Amniotic stem cell (primary cell): Measurements from ENCODE around the gene RAB7B.

ENCODE experiments used
- DNase-seq: peaks from one replicate; lab custom pipeline; 2025; lab: John Stamatoyannopoulos, UW

The RAB7B gene

GRCh38 chr1:205994346-205994745 is 8.8 kb downstream of the RAB7B start:
- DNase-seq = no peak

- DNase-seq = no peak
Observed at GRCh38 chr1:205993068-205993467, 10.1 kb downstream of the RAB7B start.

- DNase-seq = no peak
Observed at GRCh38 chr1:205992218-205992882, 10.8 kb downstream of the RAB7B start.

- no peak for DNase-seq
Observed at GRCh38 chr1:205991237-205991636, 12.0 kb downstream of the RAB7B start.

- no peak for DNase-seq
Observed at GRCh38 chr1:205990226-205990625, 13.0 kb downstream of the RAB7B start.

- DNase-seq = no peak
Observed at GRCh38 chr1:205989786-205990185, 13.4 kb downstream of the RAB7B start.

GRCh38 chr1:205988585-205988995 is 14.6 kb downstream of the RAB7B start:
- DNase-seq = no peak

GRCh38 chr1:205986861-205987260 is 16.3 kb downstream of the RAB7B start:
- no peak for DNase-seq

- DNase-seq = no peak
Observed at GRCh38 chr1:205986292-205986691, 16.9 kb downstream of the RAB7B start.

- DNase-seq = no peak
Observed at GRCh38 chr1:205985330-205986005, 17.7 kb downstream of the RAB7B start.

GRCh38 chr1:205983925-205984725 is 19.1 kb downstream of the RAB7B start:
- peak; percentile 33 for DNase-seq

GRCh38 chr1:205981257-205981656 is 21.9 kb downstream of the RAB7B start:
- no peak for DNase-seq

- DNase-seq = no peak
Observed at GRCh38 chr1:205980237-205980870, 22.8 kb downstream of the RAB7B start.

- no peak for DNase-seq
Observed at GRCh38 chr1:205979301-205979700, 23.9 kb downstream of the RAB7B start.

- DNase-seq = no peak
Observed at GRCh38 chr1:205978676-205979075, 24.5 kb downstream of the RAB7B start.

- DNase-seq = peak; percentile 67
Observed at GRCh38 chr1:205977402-205978014, 25.7 kb downstream of the RAB7B start.

- DNase-seq = no peak
Observed at GRCh38 chr1:205976708-205977401, 26.3 kb downstream of the RAB7B start.

- DNase-seq = no peak
Observed at GRCh38 chr1:205976036-205976435, 27.2 kb downstream of the RAB7B start.

GRCh38 chr1:205975387-205975998 is 27.7 kb downstream of the RAB7B start:
- DNase-seq = no peak

GRCh38 chr1:205974712-205975111 is 28.5 kb downstream of the RAB7B start:
- no peak for DNase-seq
